Neural progenitor cell (in vitro differentiated cells): Measurements from ENCODE around the gene SLC35F3.

Experiments
- CTCF ChIP-seq: fragments of 200-600 bp; sonication (generic); IDR thresholded peaks from 2 replicates; pipeline ENCODE4 v1.5.1; 2017; ENCODE audit warnings: antibody characterized with exemption, mild to moderate bottlenecking
- EZH2 ChIP-seq: fragments of 200-600 bp; sonication (generic); IDR thresholded peaks from 2 replicates; pipeline ENCODE4 v1.6.1; 2017; ENCODE audit warnings: antibody characterized with exemption, mild to moderate bottlenecking, moderate library complexity
- EZH2phosphoT487 ChIP-seq: fragments of 200-600 bp; sonication (generic); IDR thresholded peaks from 2 replicates; pipeline ENCODE4 v1.6.1; 2017; ENCODE audit warnings: antibody characterized with exemption

- no peak for TF ChIP-seq EZH2
- TF ChIP-seq CTCF: no peak
- no peak for TF ChIP-seq EZH2phosphoT487
These were observed 135.1 kb downstream of the SLC35F3 start for GRCh38 chr1:234039603-234040002.
